HG03066 (cell line): ENCODE results near the gene SPDYE3.
"Not testable (repeated sequence)": the region's sequence is repeated elsewhere in the genome, so short reads cannot be mapped to it uniquely, and the experiment has no call there.

Source experiments
- ATAC-seq: cut with Tn5 transposase; IDR thresholded peaks from one replicate; pipeline ENCODE4 v1.9.1; 2021; ENCODE audit warnings: low read depth; ENCODE audit not compliant: unreplicated experiment

Gene SPDYE3

DNA sequence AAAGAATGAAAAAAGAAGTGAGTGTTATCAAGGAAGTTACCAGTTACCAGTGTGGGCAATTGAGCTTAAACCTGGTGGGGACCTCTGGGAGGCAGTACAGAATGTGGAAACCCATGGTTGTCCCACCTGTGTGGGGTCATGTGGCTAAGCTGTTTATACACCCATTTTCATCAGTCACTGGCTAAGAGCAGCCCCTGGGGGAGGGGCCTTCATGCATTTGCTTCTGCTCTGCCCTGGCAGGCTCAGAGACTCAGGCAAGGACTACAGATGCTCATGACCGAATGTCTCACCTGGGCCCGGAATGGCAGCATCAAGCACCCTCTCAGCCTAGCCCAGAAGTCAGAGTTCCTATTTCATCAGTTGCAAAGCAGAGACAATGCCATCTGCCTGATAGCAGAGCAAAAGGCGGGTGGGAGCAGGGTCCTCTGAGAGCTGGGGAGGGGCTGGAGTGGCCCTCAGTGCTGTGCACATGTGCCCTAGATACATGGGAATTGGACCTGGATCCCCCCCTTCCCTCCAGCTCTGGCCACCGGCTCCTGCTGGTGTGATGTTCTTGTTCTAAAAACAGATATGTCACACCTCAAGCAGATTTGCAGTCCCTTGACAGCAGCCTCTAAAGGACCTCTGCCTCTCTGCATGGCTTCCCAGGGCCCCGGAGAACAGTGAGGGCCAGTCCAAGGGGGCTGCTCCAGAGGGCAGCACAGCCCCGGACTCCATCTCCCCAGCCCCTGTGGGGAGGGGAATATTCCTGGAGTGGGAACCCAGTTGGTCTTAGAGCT, 20.1 kb upstream of the SPDYE3 start:
- ATAC-seq, result not testable (repeated sequence)

- not testable (repeated sequence) for ATAC-seq
These were observed 19.2 kb upstream of the SPDYE3 start for GRCh38 chr7:100288258-100288657.

GRCh38 chr7:100292162-100292561, 15.3 kb upstream of the SPDYE3 start:
- ATAC-seq, result not testable (repeated sequence)

DNA sequence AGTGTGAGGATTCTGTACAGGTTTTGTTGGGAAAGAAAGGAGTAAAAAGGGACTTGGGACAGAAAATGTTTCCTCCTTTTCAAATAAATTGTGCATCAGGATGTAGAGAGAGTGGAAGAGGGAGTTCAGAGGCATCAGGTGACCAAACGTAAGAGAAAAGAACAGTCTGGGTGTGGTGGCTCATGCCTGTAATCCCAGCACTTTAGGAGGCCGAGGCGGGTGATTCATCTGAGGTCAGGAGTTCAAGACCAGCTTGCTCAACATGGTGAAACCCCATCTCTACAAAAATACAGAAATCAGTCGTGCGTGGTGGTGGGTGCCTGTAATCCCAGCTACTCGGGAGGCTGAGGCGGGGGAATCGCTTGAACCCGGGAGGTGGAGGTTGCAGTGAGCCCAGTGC, 12.2 kb upstream of the SPDYE3 start:
- ATAC-seq, result not testable (repeated sequence)

- not testable (repeated sequence) for ATAC-seq
These were observed 9.5 kb upstream of the SPDYE3 start for GRCh38 chr7:100297852-100298631.

DNA sequence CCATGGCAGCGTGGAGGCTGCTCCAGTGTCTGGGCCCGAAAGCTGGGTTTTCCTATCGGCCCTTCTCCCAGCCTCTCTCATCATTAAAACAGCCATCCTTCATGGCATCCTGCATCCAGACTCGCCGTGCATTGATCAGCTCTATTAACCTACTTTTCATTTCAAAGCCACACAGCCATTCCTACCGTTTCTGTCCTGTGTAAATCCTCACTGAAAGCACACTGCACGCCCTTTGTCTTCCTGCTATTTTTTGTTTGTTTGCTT, 8.9 kb upstream of the SPDYE3 start:
- ATAC-seq, result not testable (repeated sequence)

DNA sequence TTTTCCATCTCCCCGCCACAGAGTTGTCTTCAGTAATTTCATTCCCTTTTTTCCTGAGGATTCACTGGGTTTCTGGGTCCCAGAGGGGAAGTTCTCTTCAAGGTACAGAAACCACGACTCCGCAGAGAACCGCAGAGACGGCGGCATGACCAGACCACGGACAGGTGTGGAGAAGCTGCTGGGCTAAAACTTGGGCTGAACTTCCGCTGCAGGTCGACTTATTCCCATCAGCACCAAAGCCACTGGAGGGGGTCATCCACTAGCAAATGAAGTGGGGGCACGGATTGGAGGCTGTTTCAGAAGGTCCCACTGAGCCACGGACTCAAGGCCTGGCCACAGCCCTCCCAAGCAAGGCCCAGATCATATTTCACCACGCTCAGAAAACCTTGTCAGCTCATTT, 3.0 kb upstream of the SPDYE3 start:
- ATAC-seq, result not testable (repeated sequence)

DNA sequence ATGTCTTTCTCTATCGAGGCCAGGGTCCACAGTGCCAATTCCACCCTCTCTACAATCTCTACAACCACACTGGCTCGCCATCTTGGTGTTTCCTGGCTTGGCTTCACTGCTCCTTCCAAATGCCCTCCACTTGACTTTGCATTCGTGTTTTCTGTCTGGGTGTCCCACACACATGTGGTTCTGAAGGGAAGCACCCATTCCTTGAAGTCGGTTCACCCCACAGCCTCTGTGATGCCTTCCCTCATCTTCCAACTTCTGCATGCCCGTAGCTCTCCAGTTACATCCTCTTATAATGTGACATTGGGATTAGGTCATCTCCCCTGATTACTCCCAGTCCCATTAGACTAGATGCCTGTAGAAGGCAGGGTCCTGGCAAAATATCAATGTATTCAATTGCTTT, 10.8 kb downstream of the SPDYE3 start:
- not testable (repeated sequence) for ATAC-seq

- not testable (repeated sequence) for ATAC-seq
These were observed 14.1 kb downstream of the SPDYE3 start for GRCh38 chr7:100321648-100322047.

DNA sequence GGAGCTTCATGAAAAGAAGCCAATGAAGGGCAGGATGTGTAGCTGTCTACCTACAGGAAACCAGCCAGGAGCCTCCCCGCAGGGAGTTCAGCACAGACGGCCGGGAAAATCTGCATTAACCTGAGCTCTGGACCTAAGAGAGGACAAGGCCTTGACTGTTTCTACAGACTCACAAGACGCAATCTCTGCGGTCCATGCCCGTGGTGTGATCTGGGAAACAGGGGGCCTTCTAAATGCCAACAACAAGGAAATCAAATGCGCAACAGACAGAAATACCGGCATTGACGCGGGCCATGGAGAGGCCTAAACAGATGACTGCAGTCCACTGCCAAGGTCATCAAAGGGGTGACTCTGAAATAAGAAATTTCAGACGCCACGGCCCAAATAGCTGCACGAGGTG, 16.7 kb downstream of the SPDYE3 start:
- ATAC-seq, result not testable (repeated sequence)

DNA sequence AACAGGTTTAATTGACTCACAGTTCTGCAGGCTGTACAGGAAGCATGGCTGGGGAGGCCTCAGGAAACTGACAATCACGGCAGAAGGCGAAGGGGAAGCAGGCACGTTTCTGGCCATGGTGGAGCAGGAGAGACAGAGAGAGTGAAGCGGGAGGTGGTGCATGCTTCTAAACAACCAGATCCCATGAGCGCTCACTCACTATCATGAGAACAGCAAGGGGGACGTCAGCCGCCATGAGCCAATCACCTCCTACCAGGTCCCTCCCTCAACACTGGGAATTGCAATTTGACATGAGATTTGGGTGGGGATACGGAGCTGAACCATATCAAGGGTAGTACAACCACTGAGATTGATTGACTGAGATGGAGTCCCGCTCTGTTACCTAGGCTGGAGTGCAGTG, 18.2 kb downstream of the SPDYE3 start:
- not testable (repeated sequence) for ATAC-seq

GRCh38 chr7:100326914-100327313, 19.4 kb downstream of the SPDYE3 start:
- not testable (repeated sequence) for ATAC-seq

DNA sequence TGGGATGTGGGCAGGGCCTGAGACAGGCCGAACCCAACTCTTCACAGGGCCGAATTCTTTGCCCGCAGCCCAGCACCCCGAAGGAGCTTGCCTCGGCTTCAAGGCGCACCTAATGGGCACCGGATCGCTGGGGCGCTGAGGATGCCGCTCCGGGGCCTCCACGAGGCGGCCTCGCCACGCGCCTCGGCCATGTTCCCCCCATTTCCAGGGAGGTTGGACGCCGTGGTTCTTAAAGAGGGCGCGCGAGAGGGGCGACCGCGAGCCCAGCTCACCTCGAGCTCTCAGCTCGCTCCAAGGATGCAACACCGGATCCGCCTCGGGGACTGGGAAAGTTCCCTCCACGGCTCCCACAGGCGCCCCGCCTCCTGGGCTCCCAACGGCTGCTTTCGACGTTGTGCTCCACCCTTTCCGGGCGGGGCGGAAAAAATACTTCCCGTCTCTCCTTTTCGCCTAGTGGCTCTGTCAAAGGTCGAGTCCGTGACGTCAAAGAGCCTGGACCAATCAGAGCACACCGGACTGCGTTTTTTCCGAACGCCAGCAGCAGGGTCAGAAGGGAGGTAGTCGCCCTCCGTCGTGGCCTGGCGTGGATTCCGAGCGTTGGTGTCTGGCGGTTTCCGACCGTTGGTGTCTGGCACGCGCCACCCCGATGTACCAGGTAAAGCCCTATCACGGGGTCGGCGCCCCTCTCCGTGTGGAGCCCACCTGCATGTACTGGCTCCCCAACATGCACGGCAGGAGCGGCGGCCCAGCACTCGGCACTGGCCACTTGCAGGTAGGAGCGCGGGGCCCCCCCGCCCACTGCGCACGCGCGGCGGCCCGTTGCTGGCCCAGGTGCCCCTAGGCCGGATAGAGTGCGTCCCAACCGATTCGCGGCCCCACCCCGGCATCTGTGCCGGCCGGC, 28.3 kb downstream of the SPDYE3 start:
- ATAC-seq, result peak; percentile 94

GRCh38 chr7:100338083-100338696, 30.7 kb downstream of the SPDYE3 start:
- not testable (repeated sequence) for ATAC-seq

GRCh38 chr7:100341286-100341685, 33.8 kb downstream of the SPDYE3 start:
- not testable (repeated sequence) for ATAC-seq

DNA sequence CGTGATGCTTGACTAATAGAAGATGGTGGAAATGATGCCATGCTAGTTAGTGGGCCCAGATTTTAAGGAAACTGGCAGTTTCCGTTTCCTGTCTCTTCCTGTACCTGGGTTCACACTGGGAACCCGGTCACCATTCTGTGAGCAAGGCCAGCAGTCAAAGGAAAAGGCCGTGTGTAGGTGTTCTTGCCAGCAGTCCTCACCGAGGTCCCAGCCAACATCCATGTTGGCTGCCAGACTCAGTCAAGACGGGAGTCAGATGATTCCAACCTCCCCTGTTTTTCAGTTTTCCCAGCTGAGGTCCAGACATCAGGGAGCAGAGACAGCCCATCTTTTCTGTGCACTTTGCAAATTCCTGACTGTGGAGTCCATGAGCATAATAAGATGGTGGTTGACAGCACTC, 35.3 kb downstream of the SPDYE3 start:
- no peak for ATAC-seq

- not testable (repeated sequence) for ATAC-seq
These were observed 36.6 kb downstream of the SPDYE3 start for GRCh38 chr7:100344124-100344559.

DNA sequence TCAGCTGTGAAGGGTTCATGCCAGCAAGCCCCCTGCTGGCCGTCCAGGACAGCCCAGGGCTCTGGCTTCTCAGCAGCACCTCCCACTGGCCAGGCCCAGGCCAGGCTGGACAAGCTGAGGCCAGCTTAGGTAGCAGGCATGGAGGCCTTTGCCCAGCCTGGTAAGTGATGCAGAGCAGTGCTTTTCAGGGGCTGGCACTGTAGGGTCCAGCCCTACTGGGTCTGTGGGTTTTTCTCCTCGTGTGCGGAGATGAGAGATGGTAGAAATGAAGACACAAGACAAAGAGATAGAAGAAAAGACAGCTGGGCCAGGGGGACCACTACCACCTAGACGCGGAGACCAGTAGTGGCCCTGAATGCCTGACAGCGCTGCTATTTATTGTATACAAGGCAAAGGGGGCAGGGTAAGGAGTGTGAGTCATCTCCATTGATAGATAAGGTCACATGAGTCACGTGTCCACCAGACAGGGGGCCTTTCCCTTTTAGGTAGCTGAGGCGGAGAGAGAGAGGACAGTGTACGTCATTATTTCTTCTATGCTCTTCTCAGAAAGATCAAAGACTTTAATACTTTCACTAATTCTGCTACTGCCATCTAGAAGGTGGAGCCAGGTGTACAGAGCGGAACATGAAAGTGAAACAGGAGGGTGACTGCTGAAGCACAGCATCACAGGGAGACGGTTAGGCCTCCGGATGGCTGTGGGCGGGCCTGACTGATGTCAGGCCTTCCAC, 37.2 kb downstream of the SPDYE3 start:
- peak; percentile 81 for ATAC-seq

GRCh38 chr7:100345288-100345672, 37.8 kb downstream of the SPDYE3 start:
- peak; percentile 31 for ATAC-seq

DNA sequence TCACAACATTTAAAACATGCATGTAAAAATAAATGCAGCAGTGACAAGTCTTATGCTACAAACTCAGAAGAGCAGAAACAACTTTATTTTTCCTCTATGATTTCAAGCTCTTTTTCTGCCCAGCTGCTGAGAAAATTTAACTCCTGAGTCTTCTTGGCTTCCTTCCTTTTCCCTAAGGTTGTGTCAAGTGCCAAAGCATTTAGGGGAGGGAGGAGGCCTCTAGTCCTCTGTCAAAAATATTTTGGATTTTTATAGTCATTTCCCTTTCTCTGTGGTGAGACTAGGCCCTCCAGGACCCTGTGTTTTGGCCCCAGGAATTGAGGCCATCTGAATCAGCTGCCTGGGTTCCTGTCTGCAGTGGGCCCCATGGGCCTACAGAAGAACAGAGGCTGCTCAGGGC, 39.4 kb downstream of the SPDYE3 start:
- ATAC-seq, result no peak
